B cell (primary cell): ENCODE results near the gene GGTLC2. TPM values are rescaled to one million over a fixed set of nuclear protein-coding genes. Genes with fewer than 3 reads are reported as not detected.

Experiments used
- ATAC-seq: fragments of 200-7000 bp; cut with Tn5 transposase; one replicate; pipeline ENCODE4 v1.10.0; 2021; ENCODE audit warnings: low read depth, mild to moderate bottlenecking, moderate number of reproducible peaks, moderate library complexity
- CTCF ChIA-PET: fragments of 350-600 bp; sonication (Branson Sonifier 250); formaldehyde crosslinking; loops from one replicate; lab custom pipeline; 2021; ENCODE audit warnings: antibody characterized with exemption, inconsistent platforms; lab: Charles Lee
- POLR2A ChIA-PET: fragments of 350-600 bp; sonication (Branson Sonifier 250); formaldehyde crosslinking; loops from one replicate; lab custom pipeline; 2021; ENCODE audit warnings: antibody characterized with exemption; lab: Charles Lee
- DNase-seq: peaks from one replicate; pipeline ENCODE4 v3.0.0; 2013
- H2AFZ ChIP-seq: 2 replicates; pipeline ENCODE4 v1.6.1; 2012; ENCODE audit warnings: mild to moderate bottlenecking, low read depth, low read length; ENCODE audit not compliant: insufficient read depth, poor library complexity, severe bottlenecking
- H3K27ac ChIP-seq, 2 donors: 1 replicate in 1 of 2; 2 replicates in 1 of 2; pipeline ENCODE4 v1.5.1; 2012 to 2013; ENCODE audit warnings: low read length in 2 of 2, mild to moderate bottlenecking in 2 of 2, moderate library complexity in 1 of 2
- H3K27me3 ChIP-seq, 4 experiments: fragments of 200-600 bp in 1 of 4; sonication (generic) in 1 of 4; replicated peaks in 1 of 4; 1 replicate in 2 of 4; 2 replicates in 2 of 4; pipeline versions ENCODE4 v1.6.1 to v1.7.0; 2013 to 2016; ENCODE audit warnings: low read length in 3 of 4, mild to moderate bottlenecking in 2 of 4, mixed read lengths in 1 of 4, moderate library complexity in 1 of 4; ENCODE audit not compliant: insufficient read depth in 4 of 4, control insufficient read depth in 3 of 4; ENCODE audit errors: control extremely low read depth in 1 of 4
- H3K36me3 ChIP-seq, 2 experiments: replicated peaks in 1 of 2; 1 replicate in 1 of 2; 2 replicates in 1 of 2; pipeline versions ENCODE4 v1.6.1 to v1.7.1; 2013; ENCODE audit warnings: low read length in 1 of 2; ENCODE audit not compliant: insufficient read depth in 2 of 2, control insufficient read depth in 1 of 2; ENCODE audit errors: control extremely low read depth in 1 of 2, extremely low read depth in 1 of 2
- H3K4me1 ChIP-seq, 2 donors: fragments of 200-600 bp in 1 of 2; sonication (generic) in 1 of 2; 1 replicate in 1 of 2; 2 replicates in 1 of 2; pipeline versions ENCODE4 v1.5.1 to v1.6.1; 2013 to 2017; ENCODE audit warnings: low read length in 2 of 2; ENCODE audit not compliant: control insufficient read depth in 2 of 2, insufficient read depth in 2 of 2
- H3K4me2 ChIP-seq: replicated peaks from 2 replicates; pipeline ENCODE3; 2012; ENCODE audit warnings: mild to moderate bottlenecking, low read depth, low read length; ENCODE audit not compliant: poor library complexity, severe bottlenecking
- H3K4me3 ChIP-seq, 5 experiments: fragments of 200-600 bp in 1 of 5; sonication (generic) in 1 of 5; 1 replicate in 3 of 5; 2 replicates in 2 of 5; pipeline versions ENCODE4 v1.5.1 to v1.7.0; 2011 to 2016; ENCODE audit warnings: low read length in 4 of 5, mild to moderate bottlenecking in 4 of 5, low read depth in 2 of 5, control low read depth in 1 of 5, moderate library complexity in 1 of 5; ENCODE audit not compliant: insufficient read depth in 1 of 5; ENCODE audit errors: control extremely low read depth in 1 of 5, extremely low read depth in 1 of 5
- H3K79me2 ChIP-seq: fragments of 200-600 bp; sonication (generic); one replicate; pipeline ENCODE4 v1.6.0; 2016; ENCODE audit warnings: low read length; ENCODE audit not compliant: control insufficient read depth, insufficient read depth
- H3K9ac ChIP-seq: fragments of 200-600 bp; sonication (generic); 2 replicates; pipeline ENCODE4 v1.6.1; 2017; ENCODE audit warnings: mild to moderate bottlenecking, low read length, moderate library complexity
- H3K9me3 ChIP-seq, 3 donors: one replicate each; pipeline versions ENCODE4 v1.6.1 to v1.7.1; 2013; ENCODE audit warnings: low read length in 2 of 3; ENCODE audit not compliant: control insufficient read depth in 2 of 3, insufficient read depth in 1 of 3; ENCODE audit errors: control extremely low read depth in 1 of 3
- H4K20me1 ChIP-seq: 2 replicates; pipeline ENCODE4 v1.6.0; 2012; ENCODE audit warnings: mild to moderate bottlenecking, low read length; ENCODE audit not compliant: insufficient read depth, control insufficient read depth, poor library complexity, severe bottlenecking
- H3K27ac Mint-ChIP-seq: one replicate; pipeline ENCODE4 v1.8.0; 2021; ENCODE audit warnings: mixed read lengths
- H3K27me3 Mint-ChIP-seq: one replicate; pipeline ENCODE4 v1.8.0; 2021; ENCODE audit warnings: mixed read lengths
- H3K4me1 Mint-ChIP-seq: one replicate; pipeline ENCODE4 v1.8.0; 2021; ENCODE audit warnings: mixed read lengths
- H3K4me3 Mint-ChIP-seq: one replicate; pipeline ENCODE4 v1.8.0; 2021; ENCODE audit warnings: mixed read lengths
- H3K9me3 Mint-ChIP-seq: one replicate; pipeline ENCODE4 v1.8.0; 2022; ENCODE audit warnings: mixed read lengths; ENCODE audit not compliant: insufficient read depth
- EZH2 ChIP-seq: IDR thresholded peaks from 2 replicates; pipeline ENCODE4 v1.6.1; 2012; ENCODE audit warnings: borderline replicate concordance, low read depth, mild to moderate bottlenecking, moderate library complexity, low read length; ENCODE audit not compliant: insufficient read depth, poor library complexity, severe bottlenecking
- WGBS: methylation state at CpG from one replicate; pipeline ENCODE4 v1.1.5; 2013; ENCODE audit warnings: missing lambda C conversion rate; ENCODE audit not compliant: insufficient coverage; 5-methylcytosine and 5-hydroxymethylcytosine counted together
- intact Hi-C: fragments of 100-400 bp; cut with micrococcal nuclease; formaldehyde crosslinking; loops from one replicate; pipeline ENCODE4 v1.10.0; 2022
- polyA plus RNA-seq: library from polyadenylated mRNA; depleted of rRNA; stranded (reverse); fragments of >200 nt; gene quantifications from 2 replicates; pipeline ENCODE4 v1.2.3, GENCODE V29; 2012
- total RNA-seq, 2 donors: library from RNA; stranded (reverse); fragments of 120-200 nt in 1 of 2; gene quantifications; 1 replicate in 1 of 2; 2 replicates in 1 of 2; pipeline versions ENCODE4 v1.2.3 to v1.2.4, GENCODE V29; 2013 to 2022
- TF ChIP-seq, protein P1 (sequence below): fragments of 200-600 bp; IDR thresholded peaks from one replicate; pipeline ENCODE4 v1.8.0; 2022; ENCODE audit warnings: antibody characterized with exemption, mild to moderate bottlenecking

Gene GGTLC2
- total and polyA plus RNA-seq, 2 donors (not counting 1 experiment from before 2014, with no cell fraction given) = not detected

- POLR2A ChIA-PET = interaction anchor here (0.7 kb wide), 1 partner anchor 80 kb away, joined by 3 read pairs; no protein-coding TSS in a partner anchor
- H3K27me3 ChIP-seq = no peaks in the 10 kb centered on the region
- no peak overlapping the region for H3K4me3 ChIP-seq
- H3K27ac ChIP-seq = no peak overlapping the region
- 94% methylated on average over 2 of the region's 2 CpGs for WGBS
- intact Hi-C loops = loop anchor here (5.0 kb wide), 1 partner anchor 77 kb away; no protein-coding TSS in a partner anchor
- CTCF ChIA-PET = no interaction called here
- peaks cover 0 to 8% (median 0%) of the 10 kb centered on the region in 3 donors for H3K9me3 ChIP-seq
- no peaks in the 10 kb centered on the region for H3K36me3 ChIP-seq
- H3K4me1 Mint-ChIP-seq = peaks cover 17% of the 10 kb centered on the region
- DNase-seq = no peak
- no peak overlapping the region for H3K4me2 ChIP-seq
- H3K4me1 ChIP-seq = peaks cover 6 to 18% of the 10 kb centered on the region in 2 donors
- no peak for ATAC-seq
- H2AFZ ChIP-seq = no peak overlapping the region
- no peaks in the 10 kb centered on the region for H3K79me2 ChIP-seq
- no peak overlapping the region for H3K9ac ChIP-seq
- no peaks in the 10 kb centered on the region for H3K27me3 Mint-ChIP-seq
- H3K9me3 Mint-ChIP-seq = no peaks in the 10 kb centered on the region
- no peak overlapping the region for H3K4me3 Mint-ChIP-seq
- H4K20me1 ChIP-seq = no peaks in the 10 kb centered on the region
- no peak overlapping the region for H3K27ac Mint-ChIP-seq
- no peak for TF ChIP-seq EZH2
- TF ChIP-seq, protein P1, sequence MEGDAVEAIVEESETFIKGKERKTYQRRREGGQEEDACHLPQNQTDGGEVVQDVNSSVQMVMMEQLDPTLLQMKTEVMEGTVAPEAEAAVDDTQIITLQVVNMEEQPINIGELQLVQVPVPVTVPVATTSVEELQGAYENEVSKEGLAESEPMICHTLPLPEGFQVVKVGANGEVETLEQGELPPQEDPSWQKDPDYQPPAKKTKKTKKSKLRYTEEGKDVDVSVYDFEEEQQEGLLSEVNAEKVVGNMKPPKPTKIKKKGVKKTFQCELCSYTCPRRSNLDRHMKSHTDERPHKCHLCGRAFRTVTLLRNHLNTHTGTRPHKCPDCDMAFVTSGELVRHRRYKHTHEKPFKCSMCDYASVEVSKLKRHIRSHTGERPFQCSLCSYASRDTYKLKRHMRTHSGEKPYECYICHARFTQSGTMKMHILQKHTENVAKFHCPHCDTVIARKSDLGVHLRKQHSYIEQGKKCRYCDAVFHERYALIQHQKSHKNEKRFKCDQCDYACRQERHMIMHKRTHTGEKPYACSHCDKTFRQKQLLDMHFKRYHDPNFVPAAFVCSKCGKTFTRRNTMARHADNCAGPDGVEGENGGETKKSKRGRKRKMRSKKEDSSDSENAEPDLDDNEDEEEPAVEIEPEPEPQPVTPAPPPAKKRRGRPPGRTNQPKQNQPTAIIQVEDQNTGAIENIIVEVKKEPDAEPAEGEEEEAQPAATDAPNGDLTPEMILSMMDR = no peak
Observed at GRCh38 chr22:22669093-22669492, 24.7 kb downstream of the GGTLC2 start.

DNA sequence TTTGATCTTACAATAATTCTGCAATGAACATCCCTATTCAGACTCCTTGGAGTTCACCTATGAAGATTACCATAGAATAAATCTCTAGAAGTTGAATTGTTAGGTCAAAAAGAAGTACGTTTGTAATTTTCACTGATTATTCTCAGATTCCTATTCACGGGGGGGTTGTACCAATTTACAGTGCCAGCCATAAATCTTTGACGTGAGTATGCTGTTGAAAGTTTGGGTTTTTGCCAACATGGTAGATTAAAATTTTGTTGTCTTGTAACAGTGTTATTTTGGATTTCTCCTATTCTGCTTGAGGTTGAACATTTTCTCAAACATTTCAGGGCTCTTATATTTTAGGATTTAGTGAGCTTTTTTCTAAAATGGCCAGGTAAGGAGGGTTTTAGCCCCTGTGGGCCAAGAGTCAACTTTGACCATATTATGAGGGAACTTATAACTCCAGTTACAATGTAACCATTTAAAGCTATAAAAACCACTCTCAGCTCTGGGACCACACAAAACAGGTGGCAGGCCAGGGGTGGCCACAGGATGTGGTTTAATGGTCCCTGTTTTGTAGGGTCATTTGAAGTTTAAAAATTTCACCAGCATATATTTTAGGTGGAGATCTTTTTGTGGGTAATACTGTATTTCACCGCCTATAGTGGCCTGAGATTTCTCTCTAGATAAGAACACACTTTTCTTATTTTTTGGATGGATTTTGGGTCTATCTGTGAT is 25.8 kb downstream of the GGTLC2 start:
- ATAC-seq = no peak
- Mint-ChIP-seq H3K4me3 (no peak overlapping the region), H3K4me1 (peaks cover 17% of the 10 kb centered on the region), H3K9me3 (no peaks in the 10 kb centered on the region), H3K27ac (no peak overlapping the region), H3K27me3 (peaks cover under 1% of the 10 kb centered on the region)
- H3K9me3 ChIP-seq = peaks cover 0 to 6% (median 0%) of the 10 kb centered on the region in 3 donors
- no peak overlapping the region for H3K27ac ChIP-seq
- H2AFZ ChIP-seq = no peak overlapping the region
- ChIA-PET CTCF (interaction anchor here (0.6 to 2.1 kb wide), 2 partner anchors 14 to 166 kb away, joined by 4 to 9 read pairs; no protein-coding TSS in a partner anchor), POLR2A (no interaction called here)
- no peaks in the 10 kb centered on the region for H3K36me3 ChIP-seq
- no CpG with 5 or more reads among the region's 4 CpGs for WGBS
- H3K27me3 ChIP-seq = no peaks in the 10 kb centered on the region
- DNase-seq = no peak
- no peaks in the 10 kb centered on the region for H4K20me1 ChIP-seq
- H3K4me1 ChIP-seq = peaks cover 6 to 18% of the 10 kb centered on the region in 2 donors
- H3K4me2 ChIP-seq = no peak overlapping the region
- no peaks in the 10 kb centered on the region for H3K79me2 ChIP-seq
- no peak for TF ChIP-seq EZH2
- TF ChIP-seq, protein P1 = no peak
- H3K9ac ChIP-seq = no peak overlapping the region
- intact Hi-C loops = no loop called here
- H3K4me3 ChIP-seq = no peak overlapping the region
